Endodermal cell (in vitro differentiated cells): ENCODE data around the gene ADAM15. TPM values are rescaled to one million over a fixed set of nuclear protein-coding genes. Genes with fewer than 3 reads are reported as not detected.

ENCODE experiments used
- DNase-seq: peaks from one replicate; pipeline ENCODE4 v3.0.0-alpha.2; 2017
- H3K27ac ChIP-seq: 2 replicates; pipeline ENCODE4 v1.5.1; 2013; ENCODE audit warnings: mild to moderate bottlenecking, low read depth, low read length, moderate library complexity
- H3K27me3 ChIP-seq: 2 replicates; pipeline ENCODE4 v1.6.1; 2013; ENCODE audit warnings: mild to moderate bottlenecking, low read length, moderate library complexity; ENCODE audit not compliant: insufficient read depth, control insufficient read depth, poor library complexity, severe bottlenecking
- H3K36me3 ChIP-seq: 2 replicates; pipeline ENCODE4 v1.7.0; 2013; ENCODE audit warnings: mild to moderate bottlenecking, low read length, moderate library complexity; ENCODE audit not compliant: control insufficient read depth, insufficient read depth
- H3K4me1 ChIP-seq: one replicate; pipeline ENCODE4 v1.7.0; 2013; ENCODE audit warnings: low read length; ENCODE audit not compliant: control insufficient read depth, insufficient read depth
- H3K4me3 ChIP-seq: 2 replicates; pipeline ENCODE4 v1.5.1; 2013; ENCODE audit warnings: mild to moderate bottlenecking, low read length, moderate library complexity
- H3K9ac ChIP-seq: 2 replicates; pipeline ENCODE4 v1.6.1; 2013; ENCODE audit warnings: mild to moderate bottlenecking, low read length, moderate library complexity; ENCODE audit not compliant: poor library complexity, severe bottlenecking; ENCODE audit errors: extremely low read depth
- H3K9me3 ChIP-seq: 2 replicates; pipeline ENCODE4 v1.6.1; 2013; ENCODE audit warnings: mild to moderate bottlenecking, low read length, moderate library complexity; ENCODE audit not compliant: control insufficient read depth
- H3K27ac Mint-ChIP-seq: 2 replicates; pipeline ENCODE4 v1.8.0; 2020; ENCODE audit warnings: mixed read lengths
- H3K27me3 Mint-ChIP-seq: 2 replicates; pipeline ENCODE4 v1.8.0; 2021; ENCODE audit warnings: mild to moderate bottlenecking, mixed read lengths; ENCODE audit not compliant: insufficient read depth
- H3K36me3 Mint-ChIP-seq: 2 replicates; pipeline ENCODE4 v1.8.0; 2020; ENCODE audit warnings: low read depth, mixed read lengths
- H3K4me1 Mint-ChIP-seq: 2 replicates; pipeline ENCODE4 v1.8.0; 2020; ENCODE audit warnings: mixed read lengths
- H3K4me3 Mint-ChIP-seq: 2 replicates; pipeline ENCODE4 v1.8.0; 2020; ENCODE audit warnings: mild to moderate bottlenecking, moderate library complexity, mixed read lengths
- H3K9me3 Mint-ChIP-seq: 2 replicates; pipeline ENCODE4 v1.8.0; 2020; ENCODE audit warnings: mild to moderate bottlenecking, mixed read lengths
- CTCF ChIP-seq: fragments of 200-600 bp; sonication (generic); conservative IDR thresholded peaks from 2 replicates; pipeline ENCODE4 v1.5.0; 2021; ENCODE audit warnings: antibody characterized with exemption, mild to moderate bottlenecking
- WGBS, 2 experiments: methylation state at CpG; one replicate each; pipeline versions ENCODE4 v1.1.5 to v1.1.7; 2013; ENCODE audit warnings: missing lambda C conversion rate in 2 of 2, mixed read lengths in 1 of 2; ENCODE audit not compliant: insufficient coverage in 1 of 2, insufficient read length in 1 of 2; 5-methylcytosine and 5-hydroxymethylcytosine counted together
- total RNA-seq, 2 donors: library from RNA; stranded (reverse); fragmentation: NEBNext Ultra II Directional in 1 of 2; extraction: Animal tissue kit (Norgen Biotek cat#: 25700) in 1 of 2; gene quantifications; 2 replicates in 1 of 2; 3 replicates in 1 of 2; pipeline ENCODE4 v1.2.1, GENCODE V29; 2021

Gene ADAM15
- total RNA-seq, 2 donors from 2014 or later: 13.4 to 16.5 TPM

GRCh38 chr1:155032886-155033285, 18.2 kb upstream of the ADAM15 start:
- Histone ChIP-seq H3K9ac (no peak overlapping the region), H3K4me3 (no peak overlapping the region), H3K4me1 (no peaks in the 10 kb centered on the region), H3K36me3 (no peaks in the 10 kb centered on the region), H3K9me3 (no peaks in the 10 kb centered on the region), H3K27me3 (no peaks in the 10 kb centered on the region), H3K27ac (no peak overlapping the region)
- no peak overlapping the region for H3K4me3 Mint-ChIP-seq
- H3K27ac Mint-ChIP-seq: no peak overlapping the region
- no peaks in the 10 kb centered on the region for H3K4me1 Mint-ChIP-seq
- peaks cover 9% of the 10 kb centered on the region for H3K27me3 Mint-ChIP-seq
- WGBS, 2 experiments: 92% methylated on average over 10 to 12 of the region's 12 CpGs
- TF ChIP-seq CTCF: no peak
- DNase-seq: no peak
- H3K9me3 Mint-ChIP-seq: no peaks in the 10 kb centered on the region
- H3K36me3 Mint-ChIP-seq: no peaks in the 10 kb centered on the region

- WGBS, 2 experiments: 88 to 97% methylated on average over 8 to 9 of the region's 9 CpGs
- TF ChIP-seq CTCF: no peak
- Histone ChIP-seq H3K27ac (no peak within 1 kb of the TSS), H3K4me3 (no peak within 1 kb of the TSS), H3K9ac (no peak within 1 kb of the TSS), H3K9me3 (no peaks in the 10 kb centered on the region), H3K4me1 (no peaks in the 10 kb centered on the region), H3K36me3 (no peaks in the 10 kb centered on the region), H3K27me3 (no peaks in the 10 kb centered on the region)
- Mint-ChIP-seq H3K9me3 (no peaks in the 10 kb centered on the region), H3K27me3 (peaks cover 11% of the 10 kb centered on the region), H3K4me1 (peaks cover 1% of the 10 kb centered on the region), H3K27ac (no peak within 1 kb of the TSS), H3K4me3 (no peak within 1 kb of the TSS), H3K36me3 (no peaks in the 10 kb centered on the region)
- DNase-seq: no peak
Measured at GRCh38 chr1:155033524-155033923, 17.6 kb upstream of the ADAM15 start, which contains the start of the genes DCST1 and DCST2. Gene DCST1 (plus strand): TSS chr1:155033824. CDS start chr1:155034037, 213 bp downstream. Gene DCST2 (minus strand): TSS chr1:155033781. CDS start chr1:155033701, 80 bp downstream.

GRCh38 chr1:155034318-155035208, 16.6 kb upstream of the ADAM15 start:
- no peak for DNase-seq
- Mint-ChIP-seq H3K27ac (no peak overlapping the region), H3K4me3 (no peak overlapping the region), H3K4me1 (peaks cover 3% of the 10 kb centered on the region), H3K36me3 (no peaks in the 10 kb centered on the region), H3K27me3 (peaks cover 13% of the 10 kb centered on the region), H3K9me3 (no peaks in the 10 kb centered on the region)
- Histone ChIP-seq H3K36me3 (no peaks in the 10 kb centered on the region), H3K4me1 (no peaks in the 10 kb centered on the region), H3K27ac (no peak overlapping the region), H3K4me3 (no peak overlapping the region), H3K9me3 (no peaks in the 10 kb centered on the region), H3K9ac (no peak overlapping the region), H3K27me3 (no peaks in the 10 kb centered on the region)
- WGBS, 2 experiments: 85 to 98% methylated on average over 10 to 20 of the region's 20 CpGs
- TF ChIP-seq CTCF: no peak
